Mucosa of stomach (tissue), 1 donor: Measurements from ENCODE around the gene TRDN.
"Not testable (repeated sequence)": the region's sequence is repeated elsewhere in the genome, so short reads cannot be mapped to it uniquely, and the experiment has no call there.

Experiments
- H3K27me3 ChIP-seq: one replicate; pipeline ENCODE4 v1.7.0; 2013; ENCODE audit warnings: mild to moderate bottlenecking, low read length; ENCODE audit not compliant: control insufficient read depth, insufficient read depth
- H3K36me3 ChIP-seq: one replicate; pipeline ENCODE4 v1.7.0; 2013; ENCODE audit warnings: low read length; ENCODE audit not compliant: control insufficient read depth, insufficient read depth
- H3K4me1 ChIP-seq: one replicate; pipeline ENCODE4 v1.7.0; 2013; ENCODE audit warnings: mild to moderate bottlenecking, low read length; ENCODE audit not compliant: control insufficient read depth, insufficient read depth
- H3K4me3 ChIP-seq: one replicate; pipeline ENCODE4 v1.7.0; 2013; ENCODE audit warnings: low read length
- H3K9ac ChIP-seq: one replicate; pipeline ENCODE4 v1.7.0; 2013; ENCODE audit warnings: mild to moderate bottlenecking, low read length, moderate library complexity
- H3K9me3 ChIP-seq: one replicate; pipeline ENCODE4 v1.7.0; 2013; ENCODE audit warnings: mild to moderate bottlenecking, low read length, moderate library complexity; ENCODE audit not compliant: control insufficient read depth
- donor health status: Pancreatic carcinoma.

The TRDN gene

GRCh38 chr6:123587407-123587806 is 49.3 kb downstream of the TRDN start:
- H3K36me3 ChIP-seq, H3K27me3 ChIP-seq, H3K9ac ChIP-seq, H3K4me1 ChIP-seq, H3K4me3 ChIP-seq, H3K9me3 ChIP-seq: not testable (repeated sequence)

- H3K4me3 ChIP-seq: no peak overlapping the region
- H3K4me1 ChIP-seq: no peaks in the 10 kb centered on the region
- no peaks in the 10 kb centered on the region for H3K36me3 ChIP-seq
- no peak overlapping the region for H3K9ac ChIP-seq
- H3K9me3 ChIP-seq: no peaks in the 10 kb centered on the region
- H3K27me3 ChIP-seq: no peaks in the 10 kb centered on the region
These were observed 56.4 kb downstream of the TRDN start for GRCh38 chr6:123580331-123580730.

GRCh38 chr6:123575188-123575587 is 61.6 kb downstream of the TRDN start:
- Histone ChIP-seq H3K9ac (no peak overlapping the region), H3K36me3 (no peaks in the 10 kb centered on the region), H3K4me3 (no peak overlapping the region), H3K4me1 (no peaks in the 10 kb centered on the region), H3K9me3 (no peaks in the 10 kb centered on the region), H3K27me3 (no peaks in the 10 kb centered on the region)

GRCh38 chr6:123570813-123571684 is 65.7 kb downstream of the TRDN start:
- Histone ChIP-seq H3K4me1 (no peaks in the 10 kb centered on the region), H3K36me3 (no peaks in the 10 kb centered on the region), H3K27me3 (no peaks in the 10 kb centered on the region), H3K4me3 (no peak overlapping the region), H3K9me3 (no peaks in the 10 kb centered on the region), H3K9ac (no peak overlapping the region)

GRCh38 chr6:123569575-123569974 is 67.2 kb downstream of the TRDN start:
- Histone ChIP-seq H3K4me3 (no peak overlapping the region), H3K9ac (no peak overlapping the region), H3K36me3 (no peaks in the 10 kb centered on the region), H3K4me1 (no peaks in the 10 kb centered on the region), H3K27me3 (no peaks in the 10 kb centered on the region), H3K9me3 (no peaks in the 10 kb centered on the region)

- H3K36me3 ChIP-seq: no peaks in the 10 kb centered on the region
- no peak overlapping the region for H3K4me3 ChIP-seq
- no peaks in the 10 kb centered on the region for H3K9me3 ChIP-seq
- H3K4me1 ChIP-seq: no peaks in the 10 kb centered on the region
- H3K27me3 ChIP-seq: no peaks in the 10 kb centered on the region
- H3K9ac ChIP-seq: no peak overlapping the region
These were observed 71.2 kb downstream of the TRDN start for GRCh38 chr6:123565529-123565928.

- Histone ChIP-seq H3K4me1 (no peaks in the 10 kb centered on the region), H3K36me3 (no peaks in the 10 kb centered on the region), H3K9ac (no peak overlapping the region), H3K27me3 (no peaks in the 10 kb centered on the region), H3K4me3 (no peak overlapping the region), H3K9me3 (no peaks in the 10 kb centered on the region)
These were observed 72.4 kb downstream of the TRDN start for GRCh38 chr6:123564361-123564760.

- H3K27me3 ChIP-seq: no peaks in the 10 kb centered on the region
- no peaks in the 10 kb centered on the region for H3K36me3 ChIP-seq
- no peaks in the 10 kb centered on the region for H3K4me1 ChIP-seq
- no peaks in the 10 kb centered on the region for H3K9me3 ChIP-seq
- no peak overlapping the region for H3K4me3 ChIP-seq
- no peak overlapping the region for H3K9ac ChIP-seq
These were observed 74.1 kb downstream of the TRDN start for GRCh38 chr6:123562677-123563076.

GRCh38 chr6:123562264-123562663 is 74.5 kb downstream of the TRDN start:
- no peaks in the 10 kb centered on the region for H3K27me3 ChIP-seq
- no peaks in the 10 kb centered on the region for H3K4me1 ChIP-seq
- H3K4me3 ChIP-seq: no peak overlapping the region
- H3K9me3 ChIP-seq: no peaks in the 10 kb centered on the region
- H3K36me3 ChIP-seq: no peaks in the 10 kb centered on the region
- H3K9ac ChIP-seq: no peak overlapping the region

GRCh38 chr6:123559816-123560215 is 76.9 kb downstream of the TRDN start:
- not testable (repeated sequence) for H3K9me3 ChIP-seq, H3K27me3 ChIP-seq, H3K9ac ChIP-seq, H3K4me1 ChIP-seq, H3K36me3 ChIP-seq, H3K4me3 ChIP-seq

- H3K4me1 ChIP-seq, H3K36me3 ChIP-seq, H3K4me3 ChIP-seq, H3K27me3 ChIP-seq, H3K9me3 ChIP-seq, H3K9ac ChIP-seq: not testable (repeated sequence)
These were observed 79.3 kb downstream of the TRDN start for GRCh38 chr6:123557474-123557873.

- H3K4me3 ChIP-seq: no peak overlapping the region
- H3K4me1 ChIP-seq: no peaks in the 10 kb centered on the region
- no peaks in the 10 kb centered on the region for H3K36me3 ChIP-seq
- no peaks in the 10 kb centered on the region for H3K27me3 ChIP-seq
- H3K9me3 ChIP-seq: no peaks in the 10 kb centered on the region
- no peak overlapping the region for H3K9ac ChIP-seq
These were observed 84.6 kb downstream of the TRDN start for GRCh38 chr6:123551939-123552707.
